Panc1 (cell line): ENCODE results near the gene CHCHD10.

Experiments
- CTCF ChIP-seq: fragments of 450-650 bp; IDR thresholded peaks from 2 replicates; pipeline ENCODE4 v1.5.1; 2017; ENCODE audit warnings: mild to moderate bottlenecking
- REST ChIP-seq, 2 experiments: IDR thresholded peaks; 2 replicates each; pipeline ENCODE4 v1.6.1; 2011 to 2012; ENCODE audit warnings: low read depth in 2 of 2, control low read depth in 1 of 2, low read length in 1 of 2, mild to moderate bottlenecking in 1 of 2, moderate library complexity in 1 of 2; ENCODE audit not compliant: insufficient read depth in 1 of 2

- TF ChIP-seq REST (IDR thresholded peaks at IDR 0.05; ENCODE audit: insufficient read depth in 1 of 2, low read depth in 2 of 2, low read length in 1 of 2) (no peak), CTCF (no peak)
These were observed 8.2 kb downstream of the CHCHD10 start for GRCh38 chr22:23759566-23759965.
